ENCODE results near the gene PRRX1.

- TF ChIP-seq CTCF (conservative IDR thresholded peaks at IDR 0.05; ENCODE audit: low read depth, low read length) (no peak), EZH2 (IDR thresholded peaks at IDR 0.05; ENCODE audit: borderline replicate concordance, low read depth, low read length, poor library complexity, severe bottlenecking) (no peak)
These were observed 1.7 kb downstream of the PRRX1 start for GRCh38 chr1:170665629-170666028.
